ENCODE results near the gene CORO2A.

- TF ChIP-seq CTCF (IDR thresholded peaks at IDR 0.05), result no peak
- no peak for TF ChIP-seq POLR2A (IDR thresholded peaks at IDR 0.05)
Measured at GRCh38 chr9:98096091-98096490, 96.3 kb downstream of the CORO2A start.
